Trophoblast cell (in vitro differentiated cells and primary cell): Measurements from ENCODE around the gene LILRA2.
"Not testable (repeated sequence)": the region's sequence is repeated elsewhere in the genome, so short reads cannot be mapped to it uniquely, and the experiment has no call there.

Source experiments
- DNase-seq, 2 donors: peaks; one replicate each; pipeline ENCODE4 v3.0.0-alpha.2; 2016
- H2AFZ ChIP-seq: 2 replicates; pipeline ENCODE4 v1.6.1; 2013; ENCODE audit warnings: low read length, moderate library complexity, mild to moderate bottlenecking; ENCODE audit not compliant: insufficient read depth, poor library complexity
- H2AK5ac ChIP-seq: 2 replicates; pipeline ENCODE4 v1.6.1; 2013; ENCODE audit warnings: mild to moderate bottlenecking, low read length
- H2BK120ac ChIP-seq: 2 replicates; pipeline ENCODE4 v1.6.1; 2013; ENCODE audit warnings: low read length, mild to moderate bottlenecking, moderate library complexity; ENCODE audit not compliant: insufficient read depth, poor library complexity
- H2BK12ac ChIP-seq: 2 replicates; pipeline ENCODE4 v1.6.1; 2013; ENCODE audit warnings: mild to moderate bottlenecking, low read length, moderate library complexity
- H2BK5ac ChIP-seq: 2 replicates; pipeline ENCODE4 v1.6.1; 2013; ENCODE audit warnings: low read length, low read depth, moderate library complexity, mild to moderate bottlenecking; ENCODE audit not compliant: poor library complexity
- H3K14ac ChIP-seq: 2 replicates; pipeline ENCODE4 v1.6.1; 2013; ENCODE audit warnings: mild to moderate bottlenecking, low read length
- H3K18ac ChIP-seq: 2 replicates; pipeline ENCODE4 v1.6.1; 2013; ENCODE audit warnings: mild to moderate bottlenecking, low read length
- H3K23ac ChIP-seq: 2 replicates; pipeline ENCODE4 v1.6.1; 2013; ENCODE audit warnings: low read length
- H3K27ac ChIP-seq: 2 replicates; pipeline ENCODE4 v1.5.1; 2013; ENCODE audit warnings: low read depth, mild to moderate bottlenecking, inconsistent platforms, low read length, moderate library complexity
- H3K27me3 ChIP-seq: 2 replicates; pipeline ENCODE4 v1.6.1; 2013; ENCODE audit warnings: inconsistent platforms, mild to moderate bottlenecking, low read length, moderate library complexity; ENCODE audit not compliant: insufficient read depth
- H3K36me3 ChIP-seq, 2 experiments: 1 replicate in 1 of 2; 2 replicates in 1 of 2; pipeline ENCODE4 v1.6.1; 2013; ENCODE audit warnings: low read length in 2 of 2, mild to moderate bottlenecking in 2 of 2, moderate library complexity in 1 of 2; ENCODE audit not compliant: insufficient read depth in 2 of 2, control insufficient read depth in 1 of 2
- H3K4ac ChIP-seq: 2 replicates; pipeline ENCODE4 v1.6.1; 2013; ENCODE audit warnings: low read depth, mild to moderate bottlenecking, low read length, moderate library complexity
- H3K4me1 ChIP-seq, 2 experiments: 1 replicate in 1 of 2; 2 replicates in 1 of 2; pipeline ENCODE4 v1.6.1; 2013; ENCODE audit warnings: low read length in 2 of 2, mild to moderate bottlenecking in 2 of 2, moderate library complexity in 1 of 2; ENCODE audit not compliant: insufficient read depth in 2 of 2, control insufficient read depth in 1 of 2
- H3K4me2 ChIP-seq: 2 replicates; pipeline ENCODE4 v1.6.1; 2013; ENCODE audit warnings: inconsistent platforms, mild to moderate bottlenecking, low read length, moderate library complexity
- H3K4me3 ChIP-seq: 2 replicates; pipeline ENCODE4 v1.5.1; 2013; ENCODE audit warnings: mild to moderate bottlenecking, low read depth, low read length, inconsistent platforms
- H3K79me1 ChIP-seq: one replicate; pipeline ENCODE4 v1.6.1; 2013; ENCODE audit warnings: low read length
- H3K79me2 ChIP-seq: 2 replicates; pipeline ENCODE4 v1.6.1; 2013; ENCODE audit warnings: low read length, mild to moderate bottlenecking; ENCODE audit not compliant: control insufficient read depth, insufficient read depth, poor library complexity
- H3K9ac ChIP-seq: 2 replicates; pipeline ENCODE4 v1.6.1; 2013; ENCODE audit warnings: mild to moderate bottlenecking, low read length
- H3K9me3 ChIP-seq: 2 replicates; pipeline ENCODE4 v1.6.1; 2013; ENCODE audit warnings: low read depth, mild to moderate bottlenecking, control low read depth, inconsistent platforms, low read length; ENCODE audit not compliant: insufficient read depth
- H4K12ac ChIP-seq: 2 replicates; pipeline ENCODE4 v1.6.1; 2013; ENCODE audit warnings: low read depth, mild to moderate bottlenecking, low read length, moderate library complexity
- H4K8ac ChIP-seq: 2 replicates; pipeline ENCODE4 v1.6.1; 2013; ENCODE audit warnings: low read depth, mild to moderate bottlenecking, low read length, moderate library complexity
- H4K91ac ChIP-seq: one replicate; pipeline ENCODE4 v1.6.1; 2013; ENCODE audit warnings: low read depth, mild to moderate bottlenecking, low read length, moderate library complexity
- WGBS: extraction: QIAGEN DNeasy Blood & Tissue Kit; methylation state at CpG from one replicate; pipeline ENCODE4 v1.1.7; 2013; ENCODE audit warnings: missing lambda C conversion rate; ENCODE audit not compliant: insufficient read length, insufficient coverage; ENCODE audit errors: extremely low coverage; 5-methylcytosine and 5-hydroxymethylcytosine counted together

The LILRA2 gene

DNA sequence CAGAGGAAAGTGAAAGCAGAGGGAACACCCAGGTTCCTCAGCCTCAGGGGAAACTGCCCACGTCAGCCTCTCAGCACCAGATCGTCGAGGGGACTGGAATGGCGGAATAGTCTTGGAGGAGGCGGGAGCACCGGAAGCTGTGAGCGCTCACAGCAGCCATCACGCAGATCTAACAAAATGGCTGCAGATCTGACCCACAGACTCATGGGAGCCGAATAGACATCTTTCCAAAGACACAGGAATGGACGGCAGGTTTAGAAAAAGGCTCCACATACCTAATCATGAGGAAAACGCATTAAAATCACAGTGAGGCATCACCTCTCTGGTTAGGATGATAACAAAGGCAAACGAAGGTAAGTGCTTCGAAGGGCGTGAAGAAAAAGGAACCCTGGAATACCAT is 11.8 kb upstream of the LILRA2 start:
- DNase-seq, result peak; percentile 19 to 75
- H2BK120ac ChIP-seq, result no peak overlapping the region
- H3K79me1 ChIP-seq, result no peaks in the 10 kb centered on the region
- H4K8ac ChIP-seq, result no peak overlapping the region
- H3K4me2 ChIP-seq, result no peak overlapping the region
- H3K27ac ChIP-seq, result no peak overlapping the region
- no peak overlapping the region for H3K14ac ChIP-seq
- H2AK5ac ChIP-seq, result no peak overlapping the region
- H3K36me3 ChIP-seq, result no peaks in the 10 kb centered on the region
- peaks cover 14% of the 10 kb centered on the region for H3K9me3 ChIP-seq
- H2BK12ac ChIP-seq, result no peak overlapping the region
- no peak overlapping the region for H3K23ac ChIP-seq
- H3K79me2 ChIP-seq, result no peaks in the 10 kb centered on the region
- no peak overlapping the region for H3K4ac ChIP-seq
- no peaks in the 10 kb centered on the region for H3K27me3 ChIP-seq
- H2AFZ ChIP-seq, result no peak overlapping the region
- no peak overlapping the region for H2BK5ac ChIP-seq
- no peak overlapping the region for H3K18ac ChIP-seq
- no peak overlapping the region for H3K9ac ChIP-seq
- no peak overlapping the region for H3K4me3 ChIP-seq
- no peak overlapping the region for H4K12ac ChIP-seq
- WGBS, result no CpG with 5 or more reads among the region's 14 CpGs
- no peaks in the 10 kb centered on the region for H3K4me1 ChIP-seq
- no peak overlapping the region for H4K91ac ChIP-seq

GRCh38 chr19:54563206-54563605 is 10.4 kb upstream of the LILRA2 start:
- H2BK12ac ChIP-seq, H3K4me3 ChIP-seq, H2AK5ac ChIP-seq, H4K8ac ChIP-seq, H2BK120ac ChIP-seq, H3K36me3 ChIP-seq, H3K27ac ChIP-seq, H3K79me1 ChIP-seq, H4K91ac ChIP-seq, H3K9ac ChIP-seq, H3K79me2 ChIP-seq, H2AFZ ChIP-seq, H3K18ac ChIP-seq, H3K4me1 ChIP-seq, H4K12ac ChIP-seq, DNase-seq, H3K14ac ChIP-seq, H3K23ac ChIP-seq, H2BK5ac ChIP-seq, H3K4ac ChIP-seq, H3K4me2 ChIP-seq, H3K27me3 ChIP-seq: not testable (repeated sequence)
- no CpG with 5 or more reads among the region's 6 CpGs for WGBS
- peaks cover 14% of the 10 kb centered on the region for H3K9me3 ChIP-seq

- H3K36me3 ChIP-seq, result no peaks in the 10 kb centered on the region
- H2AK5ac ChIP-seq, result no peak overlapping the region
- H3K4ac ChIP-seq, result no peak overlapping the region
- H3K9ac ChIP-seq, result no peak overlapping the region
- no peaks in the 10 kb centered on the region for H3K79me1 ChIP-seq
- no peak overlapping the region for H2BK12ac ChIP-seq
- no peak overlapping the region for H3K23ac ChIP-seq
- no peak for DNase-seq
- H2BK5ac ChIP-seq, result no peak overlapping the region
- H3K27me3 ChIP-seq, result no peaks in the 10 kb centered on the region
- no peak overlapping the region for H2AFZ ChIP-seq
- no peak overlapping the region for H3K14ac ChIP-seq
- no peak overlapping the region for H3K18ac ChIP-seq
- H3K4me1 ChIP-seq, result no peaks in the 10 kb centered on the region
- no peak overlapping the region for H4K12ac ChIP-seq
- no peak overlapping the region for H3K4me2 ChIP-seq
- no peak overlapping the region for H2BK120ac ChIP-seq
- no peaks in the 10 kb centered on the region for H3K79me2 ChIP-seq
- no peak overlapping the region for H3K4me3 ChIP-seq
- H4K8ac ChIP-seq, result no peak overlapping the region
- WGBS, result no CpG with 5 or more reads among the region's 3 CpGs
- H3K27ac ChIP-seq, result no peak overlapping the region
- no peak overlapping the region for H4K91ac ChIP-seq
- peaks cover 36% of the 10 kb centered on the region for H3K9me3 ChIP-seq
Observed at GRCh38 chr19:54570316-54570715, 3.3 kb upstream of the LILRA2 start.

- H4K12ac ChIP-seq, H3K4ac ChIP-seq, H2AK5ac ChIP-seq, H2AFZ ChIP-seq, H3K4me1 ChIP-seq, H2BK12ac ChIP-seq, H4K8ac ChIP-seq, H3K18ac ChIP-seq, H3K14ac ChIP-seq, H3K36me3 ChIP-seq, H2BK5ac ChIP-seq, H3K4me2 ChIP-seq, H3K79me2 ChIP-seq, H3K23ac ChIP-seq, H3K79me1 ChIP-seq, H3K27ac ChIP-seq, DNase-seq, H3K27me3 ChIP-seq, H4K91ac ChIP-seq, H3K9ac ChIP-seq, H2BK120ac ChIP-seq: not testable (repeated sequence)
- peaks cover 50% of the 10 kb centered on the region for H3K9me3 ChIP-seq
- peak overlapping the region; percentile 6 for H3K4me3 ChIP-seq
- WGBS, result no CpG with 5 or more reads among the region's 17 CpGs
Observed at GRCh38 chr19:54571715-54572615, 1.6 kb upstream of the LILRA2 start.
